Choroid plexus epithelial cell (primary cell): Measurements from ENCODE around the gene SAPCD2.

Experiments used
- DNase-seq: peaks from one replicate; pipeline ENCODE4 v3.0.0-alpha.2; 2010; ENCODE audit warnings: low read depth
- H3K4me3 ChIP-seq: 2 replicates; pipeline ENCODE4 v1.5.1; 2011; ENCODE audit warnings: low read depth, mild to moderate bottlenecking, control low read depth, low read length, moderate library complexity
- CTCF ChIP-seq: conservative IDR thresholded peaks from 2 replicates; pipeline ENCODE4 v1.5.1; 2011; ENCODE audit warnings: low read depth, mild to moderate bottlenecking, control low read depth, inconsistent platforms, low read length, moderate library complexity

The SAPCD2 gene

GRCh38 chr9:137039611-137040366 lies 30.6 kb downstream of the SAPCD2 start:
- no peak for TF ChIP-seq CTCF
- H3K4me3 ChIP-seq: no peak overlapping the region
- no peak for DNase-seq

GRCh38 chr9:137038916-137039315 lies 31.4 kb downstream of the SAPCD2 start:
- no peak for DNase-seq
- TF ChIP-seq CTCF: no peak

GRCh38 chr9:137037483-137037882 lies 32.9 kb downstream of the SAPCD2 start:
- no peak overlapping the region for H3K4me3 ChIP-seq
- no peak for DNase-seq
- TF ChIP-seq CTCF: no peak

More at GRCh38 chr9:137038916-137039315, 31.4 kb downstream of the SAPCD2 start:
- no peak overlapping the region for H3K4me3 ChIP-seq

GRCh38 chr9:137037035-137037434 lies 33.3 kb downstream of the SAPCD2 start:
- H3K4me3 ChIP-seq: no peak overlapping the region
- DNase-seq: no peak
- no peak for TF ChIP-seq CTCF

GRCh38 chr9:137035937-137036336 lies 34.4 kb downstream of the SAPCD2 start:
- no peak overlapping the region for H3K4me3 ChIP-seq
- TF ChIP-seq CTCF: no peak
- no peak for DNase-seq

- no peak for DNase-seq
- TF ChIP-seq CTCF: no peak
- H3K4me3 ChIP-seq: no peak overlapping the region
Measured at GRCh38 chr9:137035507-137035834, 34.9 kb downstream of the SAPCD2 start.
